Fibroblast of lung (primary cell): ENCODE results near the gene TRIM51G.
"Not testable (repeated sequence)": the region's sequence is repeated elsewhere in the genome, so short reads cannot be mapped to it uniquely, and the experiment has no call there.

Source experiments
- CTCF ChIP-seq, 2 donors: IDR thresholded peaks in 1 of 2; conservative IDR thresholded peaks in 1 of 2; 1 replicate in 1 of 2; 2 replicates in 1 of 2; pipeline ENCODE4 v1.5.1; 2011 to 2012; ENCODE audit warnings: low read length in 2 of 2, control low read depth in 1 of 2, inconsistent platforms in 1 of 2, low read depth in 1 of 2, mild to moderate bottlenecking in 1 of 2
- EZH2 ChIP-seq: IDR thresholded peaks from 2 replicates; pipeline ENCODE4 v1.5.1; 2012; ENCODE audit warnings: low read length, control low read depth, mild to moderate bottlenecking; ENCODE audit errors: missing control alignments

GRCh38 chr11:48983785-48984184 lies at the start of gene TRIM51G:
- not testable (repeated sequence) for TF ChIP-seq CTCF (conservative IDR thresholded peaks at IDR 0.05 in 1 of 2, IDR thresholded peaks at IDR 0.05 in 1 of 2; ENCODE audit: low read depth in 1 of 2, low read length in 2 of 2); EZH2
